Astrocyte (in vitro differentiated cells and primary cell): Measurements from ENCODE around the gene IRX6. TPM values are rescaled to one million over a fixed set of nuclear protein-coding genes. Genes with fewer than 3 reads are reported as not detected.

ENCODE experiments used
- DNase-seq: peaks from one replicate; pipeline ENCODE4 v3.0.0-alpha.2; 2010; ENCODE audit warnings: low read depth
- FAIRE-seq: peaks from 2 replicates; lab custom pipeline; 2011; peaks lifted over from hg19 to GRCh38; lab: Jason Lieb, UNC
- H2AFZ ChIP-seq: 2 replicates; pipeline ENCODE4 v1.6.0; 2012; ENCODE audit warnings: low read depth, low read length, inconsistent platforms
- H3K27ac ChIP-seq: 2 replicates; pipeline ENCODE4 v1.5.1; 2011; ENCODE audit warnings: low read depth, low read length, inconsistent platforms
- H3K27me3 ChIP-seq: 2 replicates; pipeline ENCODE4 v1.6.0; 2011; ENCODE audit warnings: low read length, inconsistent platforms; ENCODE audit not compliant: insufficient read depth
- H3K36me3 ChIP-seq: 2 replicates; pipeline ENCODE4 v1.5.1; 2011; ENCODE audit warnings: low read length, inconsistent platforms; ENCODE audit not compliant: insufficient read depth
- H3K4me1 ChIP-seq: 2 replicates; pipeline ENCODE4 v1.5.1; 2011; ENCODE audit warnings: low read length, inconsistent platforms; ENCODE audit not compliant: insufficient read depth
- H3K4me2 ChIP-seq: 2 replicates; pipeline ENCODE4 v1.6.0; 2012; ENCODE audit warnings: low read length, inconsistent platforms
- H3K4me3 ChIP-seq: 2 replicates; pipeline ENCODE4 v1.5.1; 2011; ENCODE audit warnings: low read depth, mild to moderate bottlenecking, low read length, inconsistent platforms; ENCODE audit not compliant: insufficient read depth
- H3K79me2 ChIP-seq: 2 replicates; pipeline ENCODE4 v1.6.0; 2012; ENCODE audit warnings: mild to moderate bottlenecking, low read length, inconsistent platforms; ENCODE audit not compliant: insufficient read depth
- H3K9ac ChIP-seq: 2 replicates; pipeline ENCODE4 v1.6.0; 2012; ENCODE audit warnings: mild to moderate bottlenecking, low read length, inconsistent platforms
- H3K9me3 ChIP-seq: 2 replicates; pipeline ENCODE4 v1.5.1; 2012; ENCODE audit warnings: low read depth, mild to moderate bottlenecking, low read length, inconsistent platforms; ENCODE audit not compliant: insufficient read depth
- H4K20me1 ChIP-seq: 2 replicates; pipeline ENCODE4 v1.6.0; 2012; ENCODE audit warnings: low read length, inconsistent platforms; ENCODE audit not compliant: insufficient read depth
- H3K27ac Mint-ChIP-seq: one replicate; pipeline ENCODE4 v1.8.0; 2021; ENCODE audit warnings: mild to moderate bottlenecking, mixed read lengths; ENCODE audit not compliant: unreplicated experiment
- H3K27me3 Mint-ChIP-seq: one replicate; pipeline ENCODE4 v1.8.0; 2021; ENCODE audit warnings: low read depth, mixed read lengths; ENCODE audit not compliant: unreplicated experiment
- H3K36me3 Mint-ChIP-seq: one replicate; pipeline ENCODE4 v1.8.0; 2021; ENCODE audit warnings: low read depth, mixed read lengths; ENCODE audit not compliant: unreplicated experiment
- H3K4me1 Mint-ChIP-seq: one replicate; pipeline ENCODE4 v1.8.0; 2021; ENCODE audit warnings: low read depth, mixed read lengths; ENCODE audit not compliant: unreplicated experiment
- H3K4me3 Mint-ChIP-seq: one replicate; pipeline ENCODE4 v1.8.0; 2021; ENCODE audit warnings: mild to moderate bottlenecking, moderate library complexity, mixed read lengths; ENCODE audit not compliant: unreplicated experiment
- H3K9me3 Mint-ChIP-seq: one replicate; pipeline ENCODE4 v1.8.0; 2021; ENCODE audit warnings: mild to moderate bottlenecking, mixed read lengths; ENCODE audit not compliant: unreplicated experiment
- EZH2 ChIP-seq: IDR thresholded peaks from 2 replicates; pipeline ENCODE4 v1.6.1; 2012; ENCODE audit warnings: mild to moderate bottlenecking, low read length, inconsistent platforms; ENCODE audit not compliant: insufficient read depth
- total RNA-seq: library from RNA; stranded (reverse); gene quantifications from 2 replicates; pipeline ENCODE4 v1.2.1, GENCODE V29; 2021
- TF ChIP-seq, protein P1 (sequence below): IDR thresholded peaks from 2 replicates; pipeline ENCODE4 v1.5.1; 2011; ENCODE audit warnings: low read depth, mild to moderate bottlenecking, inconsistent platforms, low read length, moderate library complexity; ENCODE audit not compliant: insufficient read depth

The IRX6 gene
- total RNA-seq, 1 donor from 2014 or later: not detected

DNA sequence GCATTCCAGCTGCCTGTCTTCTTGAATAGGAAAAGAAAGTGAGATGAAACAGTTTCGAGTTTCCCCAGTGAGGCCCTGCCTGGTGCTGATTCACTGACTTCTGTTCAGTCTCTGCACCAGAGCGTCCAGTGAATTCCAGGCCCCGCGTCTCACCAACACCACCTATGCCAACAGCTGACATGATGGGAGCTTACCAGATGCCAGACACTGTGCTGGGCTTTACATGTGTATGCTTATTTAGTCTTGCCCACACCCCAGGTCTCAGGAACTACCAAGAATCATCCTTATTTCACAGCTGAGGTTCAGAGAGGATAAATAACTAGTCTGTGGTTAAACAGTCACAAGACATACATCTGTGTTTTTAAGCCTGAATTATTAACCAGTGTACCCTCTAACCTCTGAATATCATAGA lies 29.1 kb upstream of the IRX6 start:
- peak; percentile 10 for DNase-seq
- Mint-ChIP-seq H3K27me3 (peaks cover 9% of the 10 kb centered on the region), H3K9me3 (peaks cover 9% of the 10 kb centered on the region), H3K27ac (peak overlapping the region; percentile 56), H3K4me3 (no peak overlapping the region), H3K36me3 (no peaks in the 10 kb centered on the region), H3K4me1 (peaks cover 22% of the 10 kb centered on the region)
- no peaks in the 10 kb centered on the region for H3K36me3 ChIP-seq
- H3K27me3 ChIP-seq: no peaks in the 10 kb centered on the region
- peaks cover 3% of the 10 kb centered on the region for H3K4me1 ChIP-seq
- no peak overlapping the region for H2AFZ ChIP-seq
- no peak overlapping the region for H3K4me3 ChIP-seq
- no peak for FAIRE-seq
- TF ChIP-seq, protein P1, sequence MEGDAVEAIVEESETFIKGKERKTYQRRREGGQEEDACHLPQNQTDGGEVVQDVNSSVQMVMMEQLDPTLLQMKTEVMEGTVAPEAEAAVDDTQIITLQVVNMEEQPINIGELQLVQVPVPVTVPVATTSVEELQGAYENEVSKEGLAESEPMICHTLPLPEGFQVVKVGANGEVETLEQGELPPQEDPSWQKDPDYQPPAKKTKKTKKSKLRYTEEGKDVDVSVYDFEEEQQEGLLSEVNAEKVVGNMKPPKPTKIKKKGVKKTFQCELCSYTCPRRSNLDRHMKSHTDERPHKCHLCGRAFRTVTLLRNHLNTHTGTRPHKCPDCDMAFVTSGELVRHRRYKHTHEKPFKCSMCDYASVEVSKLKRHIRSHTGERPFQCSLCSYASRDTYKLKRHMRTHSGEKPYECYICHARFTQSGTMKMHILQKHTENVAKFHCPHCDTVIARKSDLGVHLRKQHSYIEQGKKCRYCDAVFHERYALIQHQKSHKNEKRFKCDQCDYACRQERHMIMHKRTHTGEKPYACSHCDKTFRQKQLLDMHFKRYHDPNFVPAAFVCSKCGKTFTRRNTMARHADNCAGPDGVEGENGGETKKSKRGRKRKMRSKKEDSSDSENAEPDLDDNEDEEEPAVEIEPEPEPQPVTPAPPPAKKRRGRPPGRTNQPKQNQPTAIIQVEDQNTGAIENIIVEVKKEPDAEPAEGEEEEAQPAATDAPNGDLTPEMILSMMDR: no peak
- no peak for TF ChIP-seq EZH2
- no peaks in the 10 kb centered on the region for H3K9me3 ChIP-seq
- no peak overlapping the region for H3K27ac ChIP-seq
- H3K4me2 ChIP-seq: no peak overlapping the region
- no peaks in the 10 kb centered on the region for H4K20me1 ChIP-seq
- H3K79me2 ChIP-seq: no peaks in the 10 kb centered on the region
- no peak overlapping the region for H3K9ac ChIP-seq

DNA sequence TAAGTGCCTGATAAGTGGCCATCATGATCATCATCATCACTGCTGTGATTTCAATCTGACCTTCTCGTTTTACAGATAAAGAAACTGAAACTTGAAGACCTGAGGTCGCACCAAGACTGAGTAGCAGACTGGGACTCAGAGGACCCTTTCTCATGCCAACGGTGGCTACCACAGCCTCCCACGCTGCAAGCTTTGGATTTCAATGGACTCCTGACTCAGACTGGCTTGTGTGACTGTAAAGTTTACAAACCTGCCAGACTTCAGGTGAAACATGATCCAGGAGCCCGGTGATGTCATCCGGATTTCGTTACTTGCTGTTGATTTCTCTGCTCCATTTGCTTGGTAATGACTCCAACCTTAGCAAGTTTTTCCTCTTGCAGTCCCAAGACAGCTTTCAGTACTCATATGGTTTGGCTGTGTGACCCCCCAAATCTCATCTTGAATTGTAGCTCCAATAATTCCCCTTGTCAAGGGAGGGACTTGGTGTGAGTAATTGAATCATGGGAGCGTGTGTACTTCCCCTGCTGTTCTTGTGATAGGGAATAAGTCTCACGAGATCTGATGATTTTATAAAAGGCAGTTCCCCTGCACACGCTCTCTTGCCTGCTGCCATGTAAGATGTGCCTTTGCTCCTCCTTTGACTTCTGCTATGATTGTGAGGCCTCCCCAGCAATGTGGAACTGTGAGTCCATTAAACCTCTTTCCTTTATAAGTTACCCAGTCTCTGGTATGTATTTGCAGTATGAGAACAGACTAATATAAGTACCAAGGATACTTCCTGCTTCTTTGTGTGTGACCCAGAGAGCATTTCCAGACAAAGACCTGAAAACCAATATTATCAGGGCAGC lies 26.7 kb upstream of the IRX6 start:
- FAIRE-seq (no peak), DNase-seq (peak; percentile 67)
- TF ChIP-seq EZH2: no peak
- TF ChIP-seq, protein P1: no peak
- Histone ChIP-seq H3K9me3 (no peaks in the 10 kb centered on the region), H2AFZ (no peak overlapping the region), H3K27me3 (no peaks in the 10 kb centered on the region), H3K36me3 (no peaks in the 10 kb centered on the region), H4K20me1 (no peaks in the 10 kb centered on the region), H3K9ac (no peak overlapping the region), H3K79me2 (no peaks in the 10 kb centered on the region), H3K4me3 (no peak overlapping the region), H3K4me1 (peaks cover 3% of the 10 kb centered on the region), H3K4me2 (peak overlapping the region; percentile 31), H3K27ac (no peak overlapping the region)
- Mint-ChIP-seq H3K27ac (peak overlapping the region; percentile 56), H3K36me3 (no peaks in the 10 kb centered on the region), H3K4me3 (no peak overlapping the region), H3K4me1 (peaks cover 22% of the 10 kb centered on the region), H3K27me3 (peaks cover 10% of the 10 kb centered on the region), H3K9me3 (peaks cover 9% of the 10 kb centered on the region)

- no peak overlapping the region for H3K4me3 Mint-ChIP-seq
- peak overlapping the region; percentile 56 for H3K27ac Mint-ChIP-seq
- Histone ChIP-seq H3K79me2 (no peaks in the 10 kb centered on the region), H3K4me3 (no peak overlapping the region), H2AFZ (no peak overlapping the region), H3K4me2 (peak overlapping the region; percentile 31), H3K9me3 (no peaks in the 10 kb centered on the region), H3K4me1 (peaks cover 3% of the 10 kb centered on the region), H3K27me3 (no peaks in the 10 kb centered on the region), H3K9ac (no peak overlapping the region), H4K20me1 (no peaks in the 10 kb centered on the region), H3K36me3 (no peaks in the 10 kb centered on the region), H3K27ac (no peak overlapping the region)
- peaks cover 8% of the 10 kb centered on the region for H3K27me3 Mint-ChIP-seq
- peaks cover 22% of the 10 kb centered on the region for H3K4me1 Mint-ChIP-seq
- FAIRE-seq (no peak), DNase-seq (peak; percentile 39)
- no peaks in the 10 kb centered on the region for H3K36me3 Mint-ChIP-seq
- no peak for TF ChIP-seq EZH2
- TF ChIP-seq, protein P1: no peak
- H3K9me3 Mint-ChIP-seq: peaks cover 9% of the 10 kb centered on the region
Observed at GRCh38 chr16:55297910-55298479, 26.0 kb upstream of the IRX6 start.
